ENCODE measurements around the gene KCNJ10.

GRCh38 chr1:160105155-160105554 lies 35.2 kb upstream of the KCNJ10 start:
- TF ChIP-seq NFIC (IDR thresholded peaks at IDR 0.05) (no peak), RAD21 (IDR thresholded peaks at IDR 0.05; ENCODE audit: low read depth) (no peak), REST (IDR thresholded peaks at IDR 0.05; ENCODE audit: low read depth) (no peak), TAF1 (IDR thresholded peaks at IDR 0.05; ENCODE audit: low read depth) (no peak), YY1 (IDR thresholded peaks at IDR 0.05; ENCODE audit: low read depth) (no peak), EP300 (IDR thresholded peaks at IDR 0.05; ENCODE audit: borderline replicate concordance) (no peak), CEBPB (IDR thresholded peaks at IDR 0.05) (no peak), FOXM1 (IDR thresholded peaks at IDR 0.05; ENCODE audit: borderline replicate concordance, low read depth) (no peak), ZBTB7A (IDR thresholded peaks at IDR 0.05; ENCODE audit: low read depth) (no peak)
